ENCODE measurements around the gene CLEC19A. TPM values are rescaled to one million over a fixed set of nuclear protein-coding genes. Genes with fewer than 3 reads are reported as not detected.

The CLEC19A gene
- total RNA-seq, result not detected in 2 replicates

DNA sequence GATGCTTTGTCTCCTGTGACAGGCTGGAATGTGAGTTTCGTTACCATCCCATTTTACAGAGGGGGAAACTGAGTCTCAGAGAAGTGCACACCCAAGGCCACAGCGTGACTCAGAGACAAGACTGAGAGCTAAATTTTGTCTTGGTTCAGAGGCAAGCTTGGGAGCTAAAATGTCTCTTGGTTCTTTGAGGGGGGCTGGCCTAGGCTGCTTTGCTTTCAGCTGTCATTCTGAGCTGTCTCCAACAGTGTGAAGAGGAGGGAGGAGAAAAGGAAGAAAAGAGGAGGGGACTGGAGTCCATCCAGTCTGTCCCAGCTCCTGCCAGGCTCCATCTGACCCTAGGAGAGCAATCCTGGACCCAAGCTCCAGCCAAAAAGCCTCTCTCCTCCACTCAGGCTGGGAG lies at the start of gene CLEC19A:
Gene CLEC19A (plus strand): TSS at position 301 of the 400 bp plus-strand sequence. CDS start 121 bp downstream, outside the sequence.

Other genes starting within 250 kb of the CLEC19A start
- 14.3 and 14.8 TPM in 2 replicates for gene COQ7, start 218.1 kb upstream of the CLEC19A start, total RNA-seq
- 38.3 and 56.3 TPM in 2 replicates for gene ITPRIPL2, start 171.8 kb upstream of the CLEC19A start, total RNA-seq
- 0.05 TPM in 1 of 2 replicates, not detected in the other for gene SYT17, start 117.5 kb upstream of the CLEC19A start, total RNA-seq
- not detected in 2 replicates for gene TMC5, start 132.2 kb downstream of the CLEC19A start, total RNA-seq
- gene GDE1, start 236.4 kb downstream of the CLEC19A start, total RNA-seq, result 79.3 and 80.7 TPM in 2 replicates
- 11.0 and 18.9 TPM in 2 replicates for gene CCP110, start 238.2 kb downstream of the CLEC19A start, total RNA-seq